Measurements from ENCODE around the gene ST3GAL4. TPM values are rescaled to one million over a fixed set of nuclear protein-coding genes. Genes with fewer than 3 reads are reported as not detected.
A peak's percentile ranks its signal among the peaks of the same experiment; 100 is the strongest.

ST3GAL4 gene
- total and polyA plus RNA-seq, 2 donors (not counting 1 experiment from before 2014, with no cell fraction given) = 1.1 to 1.9 TPM

DNA sequence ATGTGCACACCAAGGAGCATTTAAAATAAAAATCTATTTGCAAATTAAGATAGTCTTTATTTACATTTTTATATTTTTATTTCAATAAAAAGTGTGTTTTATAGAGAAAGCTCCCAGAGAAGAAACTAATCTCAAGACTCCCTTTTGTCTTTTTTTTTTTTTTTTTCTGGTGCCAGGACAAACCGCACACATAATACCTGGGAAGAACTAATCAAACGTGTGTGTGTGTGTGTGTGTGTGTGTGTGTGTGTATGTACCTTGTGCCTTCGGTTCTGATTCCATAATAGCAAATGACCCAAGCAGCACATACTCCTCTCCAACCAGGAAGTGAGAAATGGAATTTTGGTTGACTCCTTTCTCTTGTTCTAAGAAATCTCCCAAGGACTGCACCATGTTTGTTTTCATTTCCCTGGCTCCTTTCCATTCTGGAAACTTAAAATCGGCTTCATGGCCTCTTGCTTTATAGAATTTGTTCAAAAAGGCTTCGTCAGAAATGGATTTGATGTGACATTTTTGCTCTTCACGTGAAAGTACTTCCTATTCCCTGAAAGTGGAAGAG is 65.3 kb downstream of the ST3GAL4 start:
- WGBS (ENCODE audit: insufficient coverage) = 93% methylated on average over 3 of the region's 6 CpGs
- Histone ChIP-seq H3K9me3 (ENCODE audit: control extremely low read depth in 1 of 3, control insufficient read depth in 2 of 3, insufficient read depth in 1 of 3, low read length in 2 of 3) (peaks cover 0 to 2% (median 0%) of the 10 kb centered on the region in 3 donors), H3K9ac (ENCODE audit: low read length) (no peak overlapping the region), H3K4me3 (ENCODE audit: control extremely low read depth in 1 of 5, extremely low read depth in 1 of 5, insufficient read depth in 1 of 5, low read depth in 2 of 5, low read length in 4 of 5) (no peak overlapping the region), H3K36me3 (replicated peaks in 1 of 2; ENCODE audit: control extremely low read depth in 1 of 2, control insufficient read depth in 1 of 2, extremely low read depth in 1 of 2, insufficient read depth in 2 of 2, low read length in 1 of 2) (no peaks in the 10 kb centered on the region), H3K4me2 (replicated peaks; ENCODE audit: low read depth, low read length, poor library complexity, severe bottlenecking) (peak overlapping the region; percentile 53), H3K27ac (ENCODE audit: low read length in 2 of 2) (no peak overlapping the region), H3K27me3 (replicated peaks in 1 of 4; ENCODE audit: control extremely low read depth in 1 of 4, control insufficient read depth in 3 of 4, insufficient read depth in 4 of 4, low read length in 3 of 4) (peaks cover 0 to 11% (median 0%) of the 10 kb centered on the region in 4 experiments), H3K79me2 (ENCODE audit: control insufficient read depth, insufficient read depth, low read length) (no peaks in the 10 kb centered on the region), H2AFZ (ENCODE audit: insufficient read depth, low read depth, low read length, poor library complexity, severe bottlenecking) (no peak overlapping the region), H4K20me1 (ENCODE audit: control insufficient read depth, insufficient read depth, low read length, poor library complexity, severe bottlenecking) (no peaks in the 10 kb centered on the region), H3K4me1 (ENCODE audit: control insufficient read depth in 2 of 2, insufficient read depth in 2 of 2, low read length in 2 of 2) (peaks cover 21 to 25% of the 10 kb centered on the region in 2 donors)
- POLR2A ChIA-PET = interaction anchor here (0.7 kb wide), 1 partner anchor 164 kb away, joined by 4 read pairs; no protein-coding TSS in a partner anchor
- no peak overlapping the region for H3K4me3 Mint-ChIP-seq
- DNase-seq (no peak), ATAC-seq (ENCODE audit: low read depth) (no peak)
- no peak overlapping the region for H3K27ac Mint-ChIP-seq
- TF ChIP-seq EZH2 (IDR thresholded peaks at IDR 0.05; ENCODE audit: borderline replicate concordance, insufficient read depth, low read depth, low read length, poor library complexity, severe bottlenecking) = no peak
- TF ChIP-seq, protein P1, sequence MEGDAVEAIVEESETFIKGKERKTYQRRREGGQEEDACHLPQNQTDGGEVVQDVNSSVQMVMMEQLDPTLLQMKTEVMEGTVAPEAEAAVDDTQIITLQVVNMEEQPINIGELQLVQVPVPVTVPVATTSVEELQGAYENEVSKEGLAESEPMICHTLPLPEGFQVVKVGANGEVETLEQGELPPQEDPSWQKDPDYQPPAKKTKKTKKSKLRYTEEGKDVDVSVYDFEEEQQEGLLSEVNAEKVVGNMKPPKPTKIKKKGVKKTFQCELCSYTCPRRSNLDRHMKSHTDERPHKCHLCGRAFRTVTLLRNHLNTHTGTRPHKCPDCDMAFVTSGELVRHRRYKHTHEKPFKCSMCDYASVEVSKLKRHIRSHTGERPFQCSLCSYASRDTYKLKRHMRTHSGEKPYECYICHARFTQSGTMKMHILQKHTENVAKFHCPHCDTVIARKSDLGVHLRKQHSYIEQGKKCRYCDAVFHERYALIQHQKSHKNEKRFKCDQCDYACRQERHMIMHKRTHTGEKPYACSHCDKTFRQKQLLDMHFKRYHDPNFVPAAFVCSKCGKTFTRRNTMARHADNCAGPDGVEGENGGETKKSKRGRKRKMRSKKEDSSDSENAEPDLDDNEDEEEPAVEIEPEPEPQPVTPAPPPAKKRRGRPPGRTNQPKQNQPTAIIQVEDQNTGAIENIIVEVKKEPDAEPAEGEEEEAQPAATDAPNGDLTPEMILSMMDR (IDR thresholded peaks at IDR 0.05) = no peak
- H3K9me3 Mint-ChIP-seq (ENCODE audit: insufficient read depth) = no peaks in the 10 kb centered on the region
- intact Hi-C loops (cut with micrococcal nuclease) = no loop called here
- CTCF ChIA-PET = interaction anchor here (0.6 to 1.2 kb wide), 4 partner anchors 21 to 970 kb away, joined by 3 to 6 read pairs (median 4); no protein-coding TSS in a partner anchor
- H3K4me1 Mint-ChIP-seq = peaks cover 22% of the 10 kb centered on the region
- H3K27me3 Mint-ChIP-seq = peaks cover 6% of the 10 kb centered on the region

DNA sequence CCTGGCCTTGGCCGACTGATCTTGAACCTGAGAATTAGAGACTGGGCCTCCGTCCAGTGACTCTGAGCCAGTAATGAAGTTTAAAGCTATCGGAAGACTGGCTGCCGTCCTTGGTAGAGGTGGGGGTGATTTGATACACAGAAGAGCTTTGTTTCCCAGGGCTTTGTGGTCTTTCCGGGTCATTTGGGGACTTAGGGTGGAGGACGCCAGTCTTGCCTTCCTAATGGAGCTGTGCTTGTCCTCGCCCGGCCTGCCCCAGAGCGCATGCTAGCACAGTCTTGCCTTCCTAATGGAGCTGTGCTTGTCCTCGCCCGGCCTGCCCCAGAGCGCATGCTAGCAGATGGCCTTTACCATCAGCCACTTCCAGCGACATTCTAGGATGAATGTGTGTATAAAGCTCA is 65.8 kb downstream of the ST3GAL4 start:
- POLR2A ChIA-PET = no interaction called here
- Histone ChIP-seq H3K4me3 (ENCODE audit: control extremely low read depth in 1 of 5, extremely low read depth in 1 of 5, insufficient read depth in 1 of 5, low read depth in 2 of 5, low read length in 4 of 5) (no peak overlapping the region), H3K27ac (ENCODE audit: low read length in 2 of 2) (no peak overlapping the region), H3K9me3 (ENCODE audit: control extremely low read depth in 1 of 3, control insufficient read depth in 2 of 3, insufficient read depth in 1 of 3, low read length in 2 of 3) (peaks cover 0 to 7% (median 0%) of the 10 kb centered on the region in 3 donors), H3K9ac (ENCODE audit: low read length) (no peak overlapping the region), H3K36me3 (replicated peaks in 1 of 2; ENCODE audit: control extremely low read depth in 1 of 2, control insufficient read depth in 1 of 2, extremely low read depth in 1 of 2, insufficient read depth in 2 of 2, low read length in 1 of 2) (no peaks in the 10 kb centered on the region), H3K27me3 (replicated peaks in 1 of 4; ENCODE audit: control extremely low read depth in 1 of 4, control insufficient read depth in 3 of 4, insufficient read depth in 4 of 4, low read length in 3 of 4) (peaks cover 0 to 11% (median 0%) of the 10 kb centered on the region in 4 experiments), H4K20me1 (ENCODE audit: control insufficient read depth, insufficient read depth, low read length, poor library complexity, severe bottlenecking) (no peaks in the 10 kb centered on the region), H3K4me1 (ENCODE audit: control insufficient read depth in 2 of 2, insufficient read depth in 2 of 2, low read length in 2 of 2) (peaks cover 16 to 20% of the 10 kb centered on the region in 2 donors), H2AFZ (ENCODE audit: insufficient read depth, low read depth, low read length, poor library complexity, severe bottlenecking) (no peak overlapping the region), H3K79me2 (ENCODE audit: control insufficient read depth, insufficient read depth, low read length) (no peaks in the 10 kb centered on the region), H3K4me2 (replicated peaks; ENCODE audit: low read depth, low read length, poor library complexity, severe bottlenecking) (no peak overlapping the region)
- CTCF ChIA-PET = no interaction called here
- Mint-ChIP-seq H3K27me3 (peaks cover 6% of the 10 kb centered on the region), H3K27ac (no peak overlapping the region), H3K4me1 (peaks cover 18% of the 10 kb centered on the region), H3K9me3 (ENCODE audit: insufficient read depth) (no peaks in the 10 kb centered on the region), H3K4me3 (no peak overlapping the region)
- DNase-seq (no peak), ATAC-seq (ENCODE audit: low read depth) (no peak)
- intact Hi-C loops (cut with micrococcal nuclease) = no loop called here
- no peak for TF ChIP-seq EZH2 (IDR thresholded peaks at IDR 0.05; ENCODE audit: borderline replicate concordance, insufficient read depth, low read depth, low read length, poor library complexity, severe bottlenecking)
- TF ChIP-seq, protein P1 (IDR thresholded peaks at IDR 0.05) = no peak
- 92% methylated on average over 12 of the region's 13 CpGs for WGBS (ENCODE audit: insufficient coverage)
